CD14-positive monocyte (primary cell): Measurements from ENCODE around the gene EFCAB8. TPM values are rescaled to one million over a fixed set of nuclear protein-coding genes. Genes with fewer than 3 reads are reported as not detected.

Experiments
- DNase-seq, 3 donors: peaks; one replicate each; pipeline ENCODE4 v3.0.0-alpha.2; 2011 to 2022
- H2AFZ ChIP-seq: 2 replicates; pipeline ENCODE4 v1.6.0; 2012; ENCODE audit warnings: mild to moderate bottlenecking, low read depth, low read length, inconsistent platforms; ENCODE audit not compliant: insufficient read depth, poor library complexity, severe bottlenecking
- H3K27ac ChIP-seq, 2 donors: 1 replicate in 1 of 2; 2 replicates in 1 of 2; pipeline ENCODE4 v1.5.1; 2012 to 2013; ENCODE audit warnings: low read length in 2 of 2, control low read depth in 1 of 2, inconsistent platforms in 1 of 2, low read depth in 1 of 2, mild to moderate bottlenecking in 1 of 2
- H3K27me3 ChIP-seq, 2 donors: one replicate each; pipeline versions ENCODE4 v1.6.0 to v1.6.1; 2011 to 2013; ENCODE audit warnings: low read length in 2 of 2; ENCODE audit not compliant: control insufficient read depth in 2 of 2, insufficient read depth in 2 of 2
- H3K36me3 ChIP-seq, 2 donors: replicated peaks in 1 of 2; 1 replicate in 1 of 2; 2 replicates in 1 of 2; pipeline versions ENCODE4 v1.5.1 to v1.6.1; 2012 to 2013; ENCODE audit warnings: low read length in 2 of 2, control low read depth in 1 of 2, inconsistent platforms in 1 of 2, mild to moderate bottlenecking in 1 of 2; ENCODE audit not compliant: insufficient read depth in 2 of 2, control insufficient read depth in 1 of 2
- H3K4me1 ChIP-seq, 2 donors: 1 replicate in 1 of 2; 2 replicates in 1 of 2; pipeline versions ENCODE4 v1.5.1 to v1.6.1; 2012 to 2013; ENCODE audit warnings: low read length in 2 of 2, control low read depth in 1 of 2, inconsistent platforms in 1 of 2, mild to moderate bottlenecking in 1 of 2, moderate library complexity in 1 of 2; ENCODE audit not compliant: insufficient read depth in 2 of 2, control insufficient read depth in 1 of 2
- H3K4me2 ChIP-seq: replicated peaks from 2 replicates; pipeline ENCODE3; 2012; ENCODE audit warnings: low read length, moderate library complexity, mild to moderate bottlenecking; ENCODE audit not compliant: poor library complexity, severe bottlenecking; ENCODE audit errors: extremely low read depth
- H3K4me3 ChIP-seq, 3 experiments: fragments of 200-600 bp in 1 of 3; sonication (generic) in 1 of 3; replicated peaks in 1 of 3; 1 replicate in 2 of 3; 2 replicates in 1 of 3; pipeline ENCODE4 v1.5.1; 2011 to 2013; ENCODE audit warnings: low read length in 3 of 3, mild to moderate bottlenecking in 3 of 3, control low read depth in 2 of 3, low read depth in 2 of 3, inconsistent platforms in 1 of 3, moderate library complexity in 1 of 3
- H3K79me2 ChIP-seq: 2 replicates; pipeline ENCODE4 v1.6.0; 2012; ENCODE audit warnings: mild to moderate bottlenecking, control low read depth, inconsistent platforms, low read length, moderate library complexity; ENCODE audit not compliant: insufficient read depth
- H3K9ac ChIP-seq: 2 replicates; pipeline ENCODE4 v1.6.0; 2017; ENCODE audit warnings: low read length, mild to moderate bottlenecking; ENCODE audit not compliant: insufficient read depth, poor library complexity, severe bottlenecking
- H3K9me3 ChIP-seq, 2 donors: replicated peaks in 1 of 2; 1 replicate in 1 of 2; 2 replicates in 1 of 2; pipeline versions ENCODE4 v1.5.1 to v1.6.1; 2012 to 2013; ENCODE audit warnings: low read length in 2 of 2, control low read depth in 1 of 2; ENCODE audit not compliant: control insufficient read depth in 1 of 2, insufficient read depth in 1 of 2
- H4K20me1 ChIP-seq: 2 replicates; pipeline ENCODE4 v1.6.0; 2012; ENCODE audit warnings: mild to moderate bottlenecking, low read length, control low read depth, moderate library complexity; ENCODE audit not compliant: insufficient read depth
- H3K27ac Mint-ChIP-seq, 7 donors: one replicate each; pipeline ENCODE4 v1.8.0; 2020; ENCODE audit warnings: mild to moderate bottlenecking in 7 of 7, mixed read lengths in 7 of 7, moderate library complexity in 6 of 7, inconsistent platforms in 2 of 7
- H3K27me3 Mint-ChIP-seq, 3 donors: one replicate each; pipeline ENCODE4 v1.8.0; 2021 to 2022; ENCODE audit warnings: low read depth in 3 of 3, mild to moderate bottlenecking in 3 of 3, mixed read lengths in 3 of 3, moderate library complexity in 3 of 3, inconsistent platforms in 1 of 3
- H3K36me3 Mint-ChIP-seq, 2 donors: one replicate each; pipeline ENCODE4 v1.8.0; 2020; ENCODE audit warnings: mixed read lengths in 2 of 2, inconsistent platforms in 1 of 2, mild to moderate bottlenecking in 1 of 2
- H3K4me1 Mint-ChIP-seq: one replicate; pipeline ENCODE4 v1.8.0; 2020; ENCODE audit warnings: mild to moderate bottlenecking, mixed read lengths
- H3K4me3 Mint-ChIP-seq, 2 donors: one replicate each; pipeline ENCODE4 v1.8.0; 2020; ENCODE audit warnings: mild to moderate bottlenecking in 2 of 2, mixed read lengths in 2 of 2, moderate library complexity in 1 of 2
- H3K9me3 Mint-ChIP-seq, 7 donors: one replicate each; pipeline ENCODE4 v1.8.0; 2020 to 2022; ENCODE audit warnings: mixed read lengths in 7 of 7, mild to moderate bottlenecking in 6 of 7, moderate library complexity in 6 of 7, inconsistent platforms in 2 of 7
- CTCF ChIP-seq: fragments of 200-600 bp; IDR thresholded peaks from one replicate; pipeline ENCODE4 v1.8.0; 2022; ENCODE audit warnings: antibody characterized with exemption, mild to moderate bottlenecking
- WGBS: methylation state at CpG from one replicate; pipeline ENCODE4 v1.1.5; 2013; ENCODE audit warnings: missing lambda C conversion rate; ENCODE audit not compliant: insufficient coverage; 5-methylcytosine and 5-hydroxymethylcytosine counted together
- intact Hi-C, 2 donors: fragments of 100-400 bp; cut with micrococcal nuclease; formaldehyde crosslinking; loops; one replicate each; pipeline versions ENCODE4 v1.15.0 to v1.15.1; 2023
- polyA minus RNA-seq: library from RNA; depleted of rRNA, polyadenylated mRNA; stranded (reverse); fragments of >200 nt; gene quantifications from 2 replicates; pipeline ENCODE4 v1.2.3, GENCODE V29; 2012
- polyA plus RNA-seq, 3 donors: library from polyadenylated mRNA; depleted of rRNA in 1 of 3; unstranded in 2 of 3; stranded (reverse) in 1 of 3; fragments of 300-500 nt in 2 of 3; fragments of >200 nt in 1 of 3; fragmentation: Illumina TruSeq in 2 of 3; gene quantifications; 1 replicate in 2 of 3; 2 replicates in 1 of 3; pipeline ENCODE4 v1.2.3, GENCODE V29; 2012 to 2021
- total RNA-seq, 12 experiments: library from RNA in 1 of 12; stranded (reverse) in 1 of 12; fragments of 120-200 nt in 1 of 12; gene quantifications; one replicate each; pipeline ENCODE4 v1.2.4 and lab custom pipeline; 2013 to 2026; ENCODE audit warnings: mixed read lengths in 6 of 12, inconsistent platforms in 1 of 12

EFCAB8 gene
- total RNA-seq (2013) = 0.27 TPM
- under 1 TPM in 1 of 3 donors, not detected in 2; 0.45 TPM for polyA plus RNA-seq
- polyA minus RNA-seq = 0.69 and 0.80 TPM in 2 replicates
- total RNA-seq (lab: John Stamatoyannopoulos, UW) = 0.35 to 3.0 (median 0.80) reads per million in 11 experiments

GRCh38 chr20:32858701-32859372, at the start of gene EFCAB8:
Gene EFCAB8, plus strand, starts transcription at chr20:32858923. Its CDS starts 4,870 bp downstream, at chr20:32863793.
- H3K4me3 ChIP-seq = no peak within 1 kb of the TSS
- H3K27ac ChIP-seq = no peak within 1 kb of the TSS
- no peaks in the 10 kb centered on the region for H3K9me3 ChIP-seq
- Mint-ChIP-seq H3K9me3 (no peaks in the 10 kb centered on the region), H3K4me3 (no peak within 1 kb of the TSS), H3K27ac (peak within 1 kb of the TSS in 3 of 7 donors; percentile 0 to 17 (median 4)), H3K27me3 (no peaks in the 10 kb centered on the region), H3K36me3 (peaks cover 38 to 50% of the 10 kb centered on the region in 2 donors), H3K4me1 (no peaks in the 10 kb centered on the region)
- DNase-seq = no peak
- no peak for TF ChIP-seq CTCF
- H3K4me2 ChIP-seq = no peak within 1 kb of the TSS
- H3K27me3 ChIP-seq = no peaks in the 10 kb centered on the region
- intact Hi-C loops = no loop called here
- H3K36me3 ChIP-seq = peaks cover 28 to 51% of the 10 kb centered on the region in 2 donors
- WGBS = 86% methylated on average over 4 of the region's 8 CpGs
- no peaks in the 10 kb centered on the region for H4K20me1 ChIP-seq
- H3K79me2 ChIP-seq = no peaks in the 10 kb centered on the region
- H2AFZ ChIP-seq = no peak within 1 kb of the TSS
- no peak within 1 kb of the TSS for H3K9ac ChIP-seq
- H3K4me1 ChIP-seq = no peaks in the 10 kb centered on the region

- Histone ChIP-seq H3K27me3 (no peaks in the 10 kb centered on the region), H3K36me3 (no peaks in the 10 kb centered on the region), H4K20me1 (no peaks in the 10 kb centered on the region), H3K27ac (no peak overlapping the region), H3K9ac (no peak overlapping the region), H3K4me3 (no peak overlapping the region), H3K4me1 (peaks cover 0 to 5% of the 10 kb centered on the region in 2 donors), H3K4me2 (no peak overlapping the region), H2AFZ (no peak overlapping the region), H3K9me3 (no peaks in the 10 kb centered on the region), H3K79me2 (no peaks in the 10 kb centered on the region)
- H3K4me3 Mint-ChIP-seq = no peak overlapping the region
- WGBS = 95% methylated on average over 2 of the region's 4 CpGs
- H3K27ac Mint-ChIP-seq = no peak overlapping the region
- intact Hi-C loops = loop anchor here in 1 of 2 donors (10.0 kb wide), 1 partner anchor 445 kb away; no protein-coding TSS in a partner anchor
- no peak for DNase-seq
- no peaks in the 10 kb centered on the region for H3K9me3 Mint-ChIP-seq
- H3K27me3 Mint-ChIP-seq = peaks cover 0 to 2% (median 0%) of the 10 kb centered on the region in 3 donors
- no peak for TF ChIP-seq CTCF
- H3K36me3 Mint-ChIP-seq = peaks cover 0 to 15% of the 10 kb centered on the region in 2 donors
- peaks cover 6% of the 10 kb centered on the region for H3K4me1 Mint-ChIP-seq
Measured at GRCh38 chr20:32809907-32810306, 48.8 kb upstream of the EFCAB8 start.
